Activated CD8-positive, alpha-beta T cell treated with anti-CD3 and anti-CD28 coated beads for 36 hours (primary cell): Measurements from ENCODE around the gene PPP1CB. TPM values are rescaled to one million over a fixed set of nuclear protein-coding genes. Genes with fewer than 3 reads are reported as not detected.

ENCODE experiments used
- ATAC-seq: fragments of 200-7000 bp; cut with Tn5 transposase; one replicate; pipeline ENCODE4 v1.10.0; 2021; ENCODE audit warnings: mild to moderate bottlenecking, moderate library complexity
- CTCF ChIA-PET: fragments of 350-600 bp; sonication (Branson Sonifier 250); formaldehyde crosslinking; loops from one replicate; lab custom pipeline; 2021; ENCODE audit warnings: antibody characterized with exemption; lab: Charles Lee
- POLR2A ChIA-PET: fragments of 350-600 bp; sonication (Branson Sonifier 250); formaldehyde crosslinking; loops from one replicate; lab custom pipeline; 2021; ENCODE audit warnings: antibody characterized with exemption; lab: Charles Lee
- DNase-seq: peaks from one replicate; pipeline ENCODE4 v3.0.0-alpha.2; 2020
- H3K27ac Mint-ChIP-seq: one replicate; pipeline ENCODE4 v1.8.0; 2021; ENCODE audit warnings: mild to moderate bottlenecking, mixed read lengths
- H3K27me3 Mint-ChIP-seq: one replicate; pipeline ENCODE4 v1.8.0; 2021; ENCODE audit warnings: mixed read lengths
- H3K36me3 Mint-ChIP-seq: one replicate; pipeline ENCODE4 v1.8.0; 2021; ENCODE audit warnings: low read depth, mixed read lengths
- H3K4me1 Mint-ChIP-seq: one replicate; pipeline ENCODE4 v1.8.0; 2021; ENCODE audit warnings: low read depth, mixed read lengths
- H3K4me3 Mint-ChIP-seq: one replicate; pipeline ENCODE4 v1.8.0; 2021; ENCODE audit warnings: mild to moderate bottlenecking, moderate library complexity, mixed read lengths
- H3K9me3 Mint-ChIP-seq: one replicate; pipeline ENCODE4 v1.8.0; 2021; ENCODE audit warnings: mixed read lengths
- CTCF ChIP-seq: fragments of 200-600 bp; IDR thresholded peaks from one replicate; pipeline ENCODE4 v1.8.0; 2022; ENCODE audit warnings: antibody characterized with exemption, mild to moderate bottlenecking
- intact Hi-C: fragments of 100-400 bp; cut with micrococcal nuclease; formaldehyde crosslinking; loops from one replicate; pipeline ENCODE4 v1.10.0; 2022
- total RNA-seq, 2 experiments: library from RNA; stranded (reverse); gene quantifications; one replicate each; pipeline ENCODE4 v1.2.3, GENCODE V29; 2021

The PPP1CB gene
- total RNA-seq, 2 experiments from 2014 or later: 206 to 216 TPM

DNA sequence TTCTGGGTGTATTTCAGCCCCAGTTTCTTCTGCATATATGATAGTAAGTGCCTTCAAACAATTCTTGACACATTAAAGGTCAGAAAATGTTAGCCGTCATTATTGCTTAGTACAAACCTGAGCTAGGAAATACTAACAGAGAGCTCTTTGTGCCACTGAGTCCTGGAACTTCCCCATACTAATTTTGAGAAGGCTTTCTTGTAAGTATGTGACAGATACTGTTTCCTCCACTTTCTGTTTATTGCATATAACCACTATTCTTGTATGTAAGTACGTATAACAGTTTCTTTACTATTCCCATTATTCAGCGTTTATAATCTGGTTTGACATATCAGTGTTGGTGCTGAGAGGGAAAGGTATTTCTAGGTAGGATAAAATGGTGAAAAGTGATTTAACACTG lies 9.8 kb downstream of the PPP1CB start:
- POLR2A ChIA-PET: interaction anchor here (0.9 to 1.1 kb wide), 4 partner anchors 14 to 168 kb away, joined by 3 read pairs; no protein-coding TSS in a partner anchor
- CTCF ChIA-PET: interaction anchor here (0.6 to 4.3 kb wide), 6 partner anchors 10 to 203 kb away, joined by 3 to 23 read pairs (median 6); partner anchors contain the start of gene PPP1CB
- peak overlapping the region; percentile 46 for H3K27ac Mint-ChIP-seq
- no peaks in the 10 kb centered on the region for H3K9me3 Mint-ChIP-seq
- H3K27me3 Mint-ChIP-seq: no peaks in the 10 kb centered on the region
- no peak for TF ChIP-seq CTCF
- ATAC-seq (no peak), DNase-seq (no peak)
- intact Hi-C loops: no loop called here
- H3K36me3 Mint-ChIP-seq: peaks cover 33% of the 10 kb centered on the region
- no peak overlapping the region for H3K4me3 Mint-ChIP-seq
- H3K4me1 Mint-ChIP-seq: peaks cover 75% of the 10 kb centered on the region

DNA sequence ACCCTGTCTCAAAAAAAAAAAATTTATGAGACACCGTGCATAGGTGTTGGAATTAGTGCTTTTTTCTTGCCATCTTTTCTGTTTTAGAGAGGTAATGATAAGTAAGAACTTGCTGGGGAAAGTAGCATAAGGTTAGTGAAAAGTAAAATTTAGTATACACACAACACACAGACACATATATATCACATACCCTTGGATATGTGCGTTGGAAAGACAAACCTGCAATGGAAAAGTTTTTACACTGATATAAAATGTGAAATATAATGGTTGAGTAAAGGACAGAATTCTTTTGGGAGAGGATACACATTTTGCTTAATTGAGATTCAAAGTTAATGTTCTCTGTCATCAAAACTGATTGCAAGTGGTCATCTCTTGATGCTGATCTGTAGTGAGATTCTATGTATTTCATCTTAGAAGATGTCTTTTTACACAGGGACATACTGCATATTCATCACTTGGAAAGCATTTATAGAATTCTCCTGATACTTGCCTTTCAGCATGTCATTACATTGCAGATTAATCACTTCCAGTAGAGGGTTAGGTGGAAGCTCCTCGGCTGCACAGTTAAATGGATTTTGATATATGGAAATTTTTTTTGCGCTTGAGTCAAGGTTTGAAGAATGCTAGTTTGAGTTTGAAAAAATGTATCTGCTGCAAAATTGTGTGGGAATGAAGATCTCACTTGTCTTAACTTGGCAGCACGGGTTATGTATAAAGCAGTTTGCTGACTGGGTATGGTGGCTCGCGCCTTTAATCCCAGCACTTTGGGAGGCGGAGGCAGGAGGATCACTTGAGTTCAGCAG lies 13.5 kb downstream of the PPP1CB start:
- DNase-seq: no peak
- no peaks in the 10 kb centered on the region for H3K27me3 Mint-ChIP-seq
- no peak for ATAC-seq
- TF ChIP-seq CTCF: no peak
- intact Hi-C loops: no loop called here
- no peaks in the 10 kb centered on the region for H3K9me3 Mint-ChIP-seq
- peak overlapping the region; percentile 19 for H3K27ac Mint-ChIP-seq
- no peak overlapping the region for H3K4me3 Mint-ChIP-seq
- CTCF ChIA-PET: interaction anchor here (0.9 to 1.3 kb wide), 2 partner anchors 8 to 171 kb away, joined by 3 read pairs; no protein-coding TSS in a partner anchor
- H3K4me1 Mint-ChIP-seq: peaks cover 84% of the 10 kb centered on the region
- POLR2A ChIA-PET: interaction anchor here (1.0 to 1.1 kb wide), 2 partner anchors 15 to 177 kb away, joined by 3 read pairs; no protein-coding TSS in a partner anchor
- peaks cover 44% of the 10 kb centered on the region for H3K36me3 Mint-ChIP-seq

DNA sequence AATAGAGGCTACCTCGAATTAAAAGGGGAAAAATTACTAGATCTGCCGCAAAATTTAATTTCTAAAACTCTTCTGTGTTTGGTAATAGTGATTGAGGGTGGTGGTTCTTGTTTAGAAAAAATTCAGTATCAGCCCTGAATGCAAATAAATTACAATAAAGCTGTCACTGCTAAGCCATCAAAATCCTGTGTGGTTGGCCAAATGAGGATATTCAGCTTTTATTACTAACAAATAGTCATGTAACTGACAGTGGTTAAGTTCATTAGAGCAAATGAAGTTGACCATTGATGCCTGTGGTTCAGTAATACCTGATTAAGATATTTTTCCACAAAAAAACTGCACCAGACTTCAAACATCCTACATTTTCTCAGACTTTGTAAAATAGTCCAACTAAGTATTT lies 14.4 kb downstream of the PPP1CB start:
- TF ChIP-seq CTCF: no peak
- no peaks in the 10 kb centered on the region for H3K9me3 Mint-ChIP-seq
- H3K4me1 Mint-ChIP-seq: peaks cover 84% of the 10 kb centered on the region
- ChIA-PET CTCF (interaction anchor here (0.9 to 1.3 kb wide), 2 partner anchors 9 to 172 kb away, joined by 3 read pairs; no protein-coding TSS in a partner anchor), POLR2A (interaction anchor here (1.1 kb wide), 1 partner anchor 178 kb away, joined by 3 read pairs; no protein-coding TSS in a partner anchor)
- DNase-seq (no peak), ATAC-seq (no peak)
- no peaks in the 10 kb centered on the region for H3K27me3 Mint-ChIP-seq
- H3K4me3 Mint-ChIP-seq: no peak overlapping the region
- H3K36me3 Mint-ChIP-seq: peaks cover 40% of the 10 kb centered on the region
- no peak overlapping the region for H3K27ac Mint-ChIP-seq
- intact Hi-C loops: no loop called here

GRCh38 chr2:28767337-28767736 lies 15.7 kb downstream of the PPP1CB start:
- Mint-ChIP-seq H3K36me3 (peaks cover 34% of the 10 kb centered on the region), H3K27me3 (no peaks in the 10 kb centered on the region), H3K27ac (no peak overlapping the region), H3K9me3 (no peaks in the 10 kb centered on the region), H3K4me3 (no peak overlapping the region), H3K4me1 (peaks cover 84% of the 10 kb centered on the region)
- intact Hi-C loops: no loop called here
- ChIA-PET POLR2A (interaction anchor here (1.3 kb wide), 1 partner anchor 15 kb away, joined by 4 read pairs; the partner anchor contains the start of gene PPP1CB), CTCF (no interaction called here)
- no peak for ATAC-seq
- no peak for TF ChIP-seq CTCF
- DNase-seq: no peak
